Neural progenitor cell (in vitro differentiated cells): ENCODE results near the gene SLC2A13.

Experiments used
- EZH2 ChIP-seq: fragments of 200-600 bp; sonication (generic); IDR thresholded peaks from 2 replicates; pipeline ENCODE4 v1.6.1; 2017; ENCODE audit warnings: antibody characterized with exemption, mild to moderate bottlenecking, moderate library complexity
- EZH2phosphoT487 ChIP-seq: fragments of 200-600 bp; sonication (generic); IDR thresholded peaks from 2 replicates; pipeline ENCODE4 v1.6.1; 2017; ENCODE audit warnings: antibody characterized with exemption
- TF ChIP-seq, protein P1 (sequence below): fragments of 200-600 bp; sonication (generic); IDR thresholded peaks from 2 replicates; pipeline ENCODE4 v1.5.1; 2017; ENCODE audit warnings: antibody characterized with exemption, mild to moderate bottlenecking

DNA sequence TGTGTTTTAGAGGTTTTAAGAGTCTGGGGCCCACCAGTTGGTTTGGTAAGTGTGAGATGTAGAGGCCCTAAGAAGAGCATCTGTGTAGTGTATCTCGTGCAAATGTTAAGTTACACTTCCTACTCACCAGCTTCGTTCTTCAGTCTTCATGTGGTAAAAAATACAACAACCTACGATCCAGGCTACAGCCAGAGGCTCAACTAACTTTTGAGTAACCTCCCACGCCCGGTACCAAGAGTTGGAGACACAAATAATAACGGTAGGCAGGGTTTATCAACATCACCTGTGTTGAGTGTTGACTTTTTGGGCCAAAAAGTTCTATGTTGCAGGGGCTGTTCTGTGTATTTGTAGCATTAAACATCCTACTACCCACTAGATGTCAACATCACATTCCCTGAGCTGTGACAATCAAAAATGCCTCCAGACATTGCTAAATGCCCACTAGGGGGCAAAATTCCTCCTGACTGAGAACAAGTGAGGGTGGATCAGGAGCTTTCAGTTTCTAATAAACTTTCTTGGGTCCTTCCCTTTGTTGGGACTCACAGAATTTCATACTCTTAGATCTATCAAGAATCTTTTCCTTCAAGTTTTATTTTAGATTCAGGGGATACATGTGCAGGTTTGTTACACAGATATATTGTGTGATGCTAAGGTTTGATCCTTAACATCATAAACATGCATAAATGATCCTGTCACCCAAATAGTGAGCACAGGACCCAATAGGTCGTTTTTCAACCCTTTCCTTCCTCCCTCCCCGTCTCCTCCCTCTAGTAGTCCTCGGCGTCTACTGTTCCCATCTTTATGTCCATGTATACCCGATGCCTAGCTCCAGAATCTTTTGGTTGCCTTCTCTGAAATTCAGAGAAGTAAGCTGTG lies 94.7 kb downstream of the SLC2A13 start:
- TF ChIP-seq EZH2 (no peak), EZH2phosphoT487 (no peak)
- TF ChIP-seq, protein P1, sequence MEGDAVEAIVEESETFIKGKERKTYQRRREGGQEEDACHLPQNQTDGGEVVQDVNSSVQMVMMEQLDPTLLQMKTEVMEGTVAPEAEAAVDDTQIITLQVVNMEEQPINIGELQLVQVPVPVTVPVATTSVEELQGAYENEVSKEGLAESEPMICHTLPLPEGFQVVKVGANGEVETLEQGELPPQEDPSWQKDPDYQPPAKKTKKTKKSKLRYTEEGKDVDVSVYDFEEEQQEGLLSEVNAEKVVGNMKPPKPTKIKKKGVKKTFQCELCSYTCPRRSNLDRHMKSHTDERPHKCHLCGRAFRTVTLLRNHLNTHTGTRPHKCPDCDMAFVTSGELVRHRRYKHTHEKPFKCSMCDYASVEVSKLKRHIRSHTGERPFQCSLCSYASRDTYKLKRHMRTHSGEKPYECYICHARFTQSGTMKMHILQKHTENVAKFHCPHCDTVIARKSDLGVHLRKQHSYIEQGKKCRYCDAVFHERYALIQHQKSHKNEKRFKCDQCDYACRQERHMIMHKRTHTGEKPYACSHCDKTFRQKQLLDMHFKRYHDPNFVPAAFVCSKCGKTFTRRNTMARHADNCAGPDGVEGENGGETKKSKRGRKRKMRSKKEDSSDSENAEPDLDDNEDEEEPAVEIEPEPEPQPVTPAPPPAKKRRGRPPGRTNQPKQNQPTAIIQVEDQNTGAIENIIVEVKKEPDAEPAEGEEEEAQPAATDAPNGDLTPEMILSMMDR, result peak; percentile 85
